DOHH2 (cell line): Measurements from ENCODE around the gene SCNN1A.

Source experiments
- CTCF ChIP-seq: fragments of 200-600 bp; sonication (generic); IDR thresholded peaks from one replicate; pipeline ENCODE4 v1.5.1; 2014; ENCODE audit warnings: antibody characterized with exemption, mild to moderate bottlenecking, low read depth, low read length; ENCODE audit not compliant: poor library complexity, severe bottlenecking
- EZH2phosphoT487 ChIP-seq: fragments of 200-600 bp; sonication (generic); IDR thresholded peaks from 2 replicates; pipeline ENCODE4 v1.6.1; 2017; ENCODE audit warnings: borderline replicate concordance, mild to moderate bottlenecking, antibody characterized with exemption, low read length, moderate library complexity, mixed read lengths

DNA sequence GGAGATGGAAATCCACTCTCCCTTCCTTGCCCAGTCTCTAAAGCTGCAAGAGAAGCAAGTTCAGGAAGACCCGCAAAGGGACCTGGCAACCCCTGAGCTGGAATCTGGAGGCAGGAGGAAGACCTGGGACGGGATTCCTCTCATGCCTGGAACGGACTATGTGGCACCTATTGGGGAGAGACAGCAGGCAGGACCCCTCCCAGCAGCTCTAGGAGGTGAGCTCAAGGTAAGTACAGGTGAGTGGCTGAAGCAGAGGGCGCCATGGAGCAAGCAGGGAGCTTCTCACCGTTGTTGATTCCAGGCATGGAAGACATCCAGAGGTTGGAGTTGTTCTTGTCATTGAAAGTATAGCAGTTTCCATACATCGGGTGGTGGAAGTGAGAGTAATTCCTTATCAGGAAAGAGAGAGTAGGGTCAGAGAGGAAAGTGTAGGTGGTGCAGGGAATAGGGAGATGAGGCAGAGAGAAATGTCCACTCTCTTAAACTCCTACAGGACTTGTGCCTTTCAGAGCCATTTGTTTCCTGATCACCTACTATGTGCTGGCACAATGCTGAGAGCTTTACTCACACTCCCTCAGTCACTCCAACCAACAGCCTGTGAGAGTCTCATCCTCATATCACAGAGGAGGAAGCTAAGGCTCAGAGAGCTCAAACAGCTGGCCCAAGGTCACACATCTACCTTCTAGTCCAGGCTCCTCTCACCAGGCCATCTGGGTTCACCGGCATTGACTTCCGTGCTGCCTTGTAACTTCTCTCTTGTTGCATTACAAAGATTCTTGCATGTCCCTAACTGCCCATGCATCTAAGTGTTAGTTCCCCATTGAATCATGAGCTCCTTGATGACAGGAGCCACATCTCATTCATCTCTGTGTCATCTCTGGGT, 19.6 kb downstream of the SCNN1A start:
- TF ChIP-seq CTCF (no peak), EZH2phosphoT487 (no peak)
